ENCODE results near the gene YWHAE. TPM values are rescaled to one million over a fixed set of nuclear protein-coding genes. Genes with fewer than 3 reads are reported as not detected.
"Not testable (repeated sequence)": the region's sequence is repeated elsewhere in the genome, so short reads cannot be mapped to it uniquely, and the experiment has no call there.

YWHAE gene
- total RNA-seq, 1 experiment from 2014 or later = 1,404 TPM

DNA sequence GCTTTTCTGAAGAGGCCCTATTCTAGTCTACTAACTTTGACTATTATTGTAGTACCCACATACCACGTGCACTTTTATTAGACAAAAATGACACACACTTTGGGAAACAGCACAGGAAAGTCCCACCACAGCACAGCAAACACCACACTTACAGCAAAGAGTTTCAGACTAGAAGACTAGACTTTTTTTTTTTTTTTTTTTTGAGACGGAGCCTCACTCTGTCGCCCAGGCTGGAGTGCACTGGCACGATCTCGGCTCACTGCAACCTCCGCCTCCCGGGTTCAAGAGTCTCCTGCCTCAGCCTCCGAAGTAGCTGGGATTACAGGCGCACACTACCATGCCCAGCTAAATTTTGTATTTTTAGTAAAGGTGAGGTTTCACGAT, 20.1 kb downstream of the YWHAE start:
- POLR2A ChIA-PET (ENCODE audit: low non-redundant PET) = no interaction called here
- no peaks in the 10 kb centered on the region for H3K9me3 ChIP-seq (ENCODE audit: low read depth, low read length, poor library complexity, severe bottlenecking)
- no peaks in the 10 kb centered on the region for H3K27me3 ChIP-seq (replicated peaks; ENCODE audit: insufficient read depth, low read depth, low read length, poor library complexity)
- peaks cover 13% of the 10 kb centered on the region for H3K36me3 ChIP-seq (ENCODE audit: insufficient read depth, low read length, poor library complexity, severe bottlenecking)
- BruUV-seq (replicated peaks) = no TSS peak
- no peak overlapping the region for H3K4me3 ChIP-seq (ENCODE audit: low read depth, low read length, poor library complexity, severe bottlenecking)
- CTCF ChIA-PET = interaction anchor here (1.8 kb wide), 1 partner anchor 15 kb away, joined by 6 read pairs; no protein-coding TSS in a partner anchor
- H3K27ac ChIP-seq (ENCODE audit: low read depth, low read length, poor library complexity, severe bottlenecking) = no peak overlapping the region
- H3K4me1 ChIP-seq (ENCODE audit: insufficient read depth, low read length, poor library complexity, severe bottlenecking) = peaks cover 60% of the 10 kb centered on the region
- no peak for DNase-seq (ENCODE audit: low spot score)
- intact Hi-C loops (cut with micrococcal nuclease; ENCODE audit: unreplicated experiment) = no loop called here
- TF ChIP-seq EZH2 (IDR thresholded peaks at IDR 0.05; ENCODE audit: borderline replicate concordance, low read depth, low read length, poor library complexity, severe bottlenecking) = no peak
- TF ChIP-seq, protein P1, sequence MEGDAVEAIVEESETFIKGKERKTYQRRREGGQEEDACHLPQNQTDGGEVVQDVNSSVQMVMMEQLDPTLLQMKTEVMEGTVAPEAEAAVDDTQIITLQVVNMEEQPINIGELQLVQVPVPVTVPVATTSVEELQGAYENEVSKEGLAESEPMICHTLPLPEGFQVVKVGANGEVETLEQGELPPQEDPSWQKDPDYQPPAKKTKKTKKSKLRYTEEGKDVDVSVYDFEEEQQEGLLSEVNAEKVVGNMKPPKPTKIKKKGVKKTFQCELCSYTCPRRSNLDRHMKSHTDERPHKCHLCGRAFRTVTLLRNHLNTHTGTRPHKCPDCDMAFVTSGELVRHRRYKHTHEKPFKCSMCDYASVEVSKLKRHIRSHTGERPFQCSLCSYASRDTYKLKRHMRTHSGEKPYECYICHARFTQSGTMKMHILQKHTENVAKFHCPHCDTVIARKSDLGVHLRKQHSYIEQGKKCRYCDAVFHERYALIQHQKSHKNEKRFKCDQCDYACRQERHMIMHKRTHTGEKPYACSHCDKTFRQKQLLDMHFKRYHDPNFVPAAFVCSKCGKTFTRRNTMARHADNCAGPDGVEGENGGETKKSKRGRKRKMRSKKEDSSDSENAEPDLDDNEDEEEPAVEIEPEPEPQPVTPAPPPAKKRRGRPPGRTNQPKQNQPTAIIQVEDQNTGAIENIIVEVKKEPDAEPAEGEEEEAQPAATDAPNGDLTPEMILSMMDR (conservative IDR thresholded peaks at IDR 0.05; ENCODE audit: low read depth, low read length) = no peak

DNA sequence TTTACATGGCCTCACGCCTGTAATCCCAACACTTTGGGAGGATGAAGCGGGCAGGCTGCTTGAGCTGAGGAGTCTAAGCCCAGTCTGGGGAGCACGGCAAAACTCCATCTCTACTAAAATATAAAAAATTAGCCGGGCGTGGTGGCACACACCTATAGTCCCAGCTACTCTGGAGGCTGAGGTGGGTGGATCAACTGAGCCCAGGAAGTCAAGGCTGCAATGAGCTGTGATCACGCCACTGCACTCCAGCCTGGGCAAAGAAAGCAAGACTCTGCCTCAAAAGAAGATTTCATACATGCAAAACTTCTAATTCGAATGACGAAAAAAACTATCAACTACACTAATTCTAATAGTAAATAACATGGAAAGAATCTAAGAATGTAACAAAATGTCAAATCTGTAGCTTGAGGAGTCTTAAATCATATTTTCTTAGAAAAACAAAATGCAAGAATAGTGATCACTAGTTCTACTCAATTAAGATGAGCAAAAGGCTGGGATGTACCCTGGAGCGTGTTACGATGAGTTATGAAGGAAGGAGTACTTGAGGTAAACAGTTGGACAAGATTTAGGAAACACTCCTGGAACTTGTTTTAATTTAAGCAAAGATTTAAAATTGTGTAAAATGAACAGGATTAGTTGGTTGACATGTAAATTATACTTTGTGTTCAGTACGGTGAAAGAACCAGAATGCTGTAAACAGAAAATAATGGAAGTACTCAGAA, 20.7 kb downstream of the YWHAE start:
- CTCF ChIA-PET = interaction anchor here (1.8 kb wide), 1 partner anchor 14 kb away, joined by 6 read pairs; no protein-coding TSS in a partner anchor
- no peak overlapping the region for H3K27ac ChIP-seq (ENCODE audit: low read depth, low read length, poor library complexity, severe bottlenecking)

DNA sequence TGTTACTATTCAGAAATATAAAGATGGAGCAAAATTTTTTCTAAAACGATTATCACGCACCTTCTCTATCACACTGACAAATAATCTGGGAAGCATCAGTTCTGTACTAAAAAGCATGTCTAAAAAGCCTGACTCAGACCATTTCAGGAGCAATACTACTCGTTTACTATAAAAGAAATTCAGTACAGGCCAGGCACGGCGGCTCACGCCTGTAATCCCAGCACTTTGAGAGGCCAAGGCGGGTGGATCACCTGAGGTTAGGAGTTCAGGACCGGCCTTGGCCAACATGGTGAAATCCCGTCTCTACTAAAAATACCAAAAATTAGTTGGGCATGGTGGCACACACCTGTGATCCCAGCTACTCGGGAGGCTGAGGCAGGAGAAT, 21.6 kb downstream of the YWHAE start:
- CTCF ChIA-PET = interaction anchor here (2.9 kb wide), 1 partner anchor 13 kb away, joined by 11 read pairs; no protein-coding TSS in a partner anchor
- H3K27ac ChIP-seq (ENCODE audit: low read depth, low read length, poor library complexity, severe bottlenecking); H3K27me3 ChIP-seq (replicated peaks; ENCODE audit: insufficient read depth, low read depth, low read length, poor library complexity); H3K4me3 ChIP-seq (ENCODE audit: low read depth, low read length, poor library complexity, severe bottlenecking); DNase-seq (ENCODE audit: low spot score); BruUV-seq (replicated peaks); intact Hi-C loops (cut with micrococcal nuclease; ENCODE audit: unreplicated experiment); H3K9me3 ChIP-seq (ENCODE audit: low read depth, low read length, poor library complexity, severe bottlenecking); POLR2A ChIA-PET (ENCODE audit: low non-redundant PET): not testable (repeated sequence)
- peaks cover 60% of the 10 kb centered on the region for H3K4me1 ChIP-seq (ENCODE audit: insufficient read depth, low read length, poor library complexity, severe bottlenecking)
- H3K36me3 ChIP-seq (ENCODE audit: insufficient read depth, low read length, poor library complexity, severe bottlenecking) = peaks cover 19% of the 10 kb centered on the region

More for the DNA sequence above, 20.7 kb downstream of the YWHAE start:
- Histone ChIP-seq H3K36me3 (ENCODE audit: insufficient read depth, low read length, poor library complexity, severe bottlenecking) (peaks cover 14% of the 10 kb centered on the region), H3K9me3 (ENCODE audit: low read depth, low read length, poor library complexity, severe bottlenecking) (no peaks in the 10 kb centered on the region), H3K27me3 (replicated peaks; ENCODE audit: insufficient read depth, low read depth, low read length, poor library complexity) (no peaks in the 10 kb centered on the region), H3K4me1 (ENCODE audit: insufficient read depth, low read length, poor library complexity, severe bottlenecking) (peaks cover 60% of the 10 kb centered on the region), H3K4me3 (ENCODE audit: low read depth, low read length, poor library complexity, severe bottlenecking) (no peak overlapping the region)
- DNase-seq (ENCODE audit: low spot score) = no peak
- no peak for TF ChIP-seq EZH2 (IDR thresholded peaks at IDR 0.05; ENCODE audit: borderline replicate concordance, low read depth, low read length, poor library complexity, severe bottlenecking)
- TF ChIP-seq, protein P1 (conservative IDR thresholded peaks at IDR 0.05; ENCODE audit: low read depth, low read length) = no peak
- intact Hi-C loops (cut with micrococcal nuclease; ENCODE audit: unreplicated experiment) = no loop called here
- no TSS peak for BruUV-seq (replicated peaks)
- POLR2A ChIA-PET (ENCODE audit: low non-redundant PET) = no interaction called here

DNA sequence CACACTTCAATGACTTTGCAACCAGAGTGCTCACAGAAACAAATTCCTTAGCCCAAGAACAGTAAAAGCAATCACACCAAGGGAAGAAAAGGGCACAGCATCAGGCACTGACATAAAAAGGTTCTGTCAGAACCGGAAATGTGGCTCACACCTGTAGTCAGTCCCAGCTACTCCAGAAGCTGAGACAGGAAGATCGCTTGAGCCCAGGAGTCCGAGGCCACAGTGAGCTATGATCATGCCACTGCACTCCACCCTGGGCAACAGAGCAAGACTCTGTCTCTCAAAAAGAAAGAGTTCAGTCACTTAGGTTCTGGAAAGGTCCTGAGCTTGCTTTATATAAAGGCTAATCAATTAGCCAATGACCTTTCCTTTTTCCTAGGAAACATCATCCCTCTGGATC, 22.7 kb downstream of the YWHAE start:
- BruUV-seq (replicated peaks) = no TSS peak
- ChIA-PET POLR2A (ENCODE audit: low non-redundant PET) (no interaction called here), CTCF (interaction anchor here (2.9 kb wide), 1 partner anchor 12 kb away, joined by 11 read pairs; no protein-coding TSS in a partner anchor)
- no peaks in the 10 kb centered on the region for H3K27me3 ChIP-seq (replicated peaks; ENCODE audit: insufficient read depth, low read depth, low read length, poor library complexity)
- peaks cover 19% of the 10 kb centered on the region for H3K36me3 ChIP-seq (ENCODE audit: insufficient read depth, low read length, poor library complexity, severe bottlenecking)
- H3K4me3 ChIP-seq (ENCODE audit: low read depth, low read length, poor library complexity, severe bottlenecking) = no peak overlapping the region
- intact Hi-C loops (cut with micrococcal nuclease; ENCODE audit: unreplicated experiment) = no loop called here
- DNase-seq (ENCODE audit: low spot score) = no peak
- peaks cover 60% of the 10 kb centered on the region for H3K4me1 ChIP-seq (ENCODE audit: insufficient read depth, low read length, poor library complexity, severe bottlenecking)
- TF ChIP-seq, protein P1 (conservative IDR thresholded peaks at IDR 0.05; ENCODE audit: low read depth, low read length) = no peak
- no peak for TF ChIP-seq EZH2 (IDR thresholded peaks at IDR 0.05; ENCODE audit: borderline replicate concordance, low read depth, low read length, poor library complexity, severe bottlenecking)
- no peak overlapping the region for H3K27ac ChIP-seq (ENCODE audit: low read depth, low read length, poor library complexity, severe bottlenecking)
- H3K9me3 ChIP-seq (ENCODE audit: low read depth, low read length, poor library complexity, severe bottlenecking) = no peaks in the 10 kb centered on the region

Data from A673 (cell line).